Liver (tissue), 9 donors: ENCODE data around the gene SRGAP1. TPM values are rescaled to one million over a fixed set of nuclear protein-coding genes. Genes with fewer than 3 reads are reported as not detected.
"Not testable (repeated sequence)": the region's sequence is repeated elsewhere in the genome, so short reads cannot be mapped to it uniquely, and the experiment has no call there.

Source experiments
- DNase-seq: peaks from one replicate; pipeline ENCODE4 v3.0.0-alpha.2; 2017; ENCODE audit warnings: low spot score
- H3K27ac ChIP-seq, 2 donors: one replicate each; pipeline ENCODE4 v1.7.0; 2013; ENCODE audit warnings: inconsistent platforms in 2 of 2, low read length in 2 of 2, control low read depth in 1 of 2, low read depth in 1 of 2, mild to moderate bottlenecking in 1 of 2
- H3K27me3 ChIP-seq, 4 donors: one replicate each; pipeline versions ENCODE4 v1.6.1 to v1.7.0; 2013; ENCODE audit warnings: low read length in 3 of 4, inconsistent platforms in 1 of 4, mild to moderate bottlenecking in 1 of 4, moderate library complexity in 1 of 4; ENCODE audit not compliant: control insufficient read depth in 4 of 4, insufficient read depth in 4 of 4
- H3K36me3 ChIP-seq, 4 donors: one replicate each; pipeline versions ENCODE4 v1.6.1 to v1.7.0; 2013; ENCODE audit warnings: low read length in 3 of 4, mild to moderate bottlenecking in 3 of 4, low read depth in 1 of 4, moderate library complexity in 1 of 4; ENCODE audit not compliant: control insufficient read depth in 4 of 4, insufficient read depth in 3 of 4
- H3K4me1 ChIP-seq, 4 donors: one replicate each; pipeline versions ENCODE4 v1.6.1 to v1.7.0; 2013; ENCODE audit warnings: low read length in 3 of 4, mild to moderate bottlenecking in 3 of 4, moderate library complexity in 1 of 4; ENCODE audit not compliant: control insufficient read depth in 4 of 4, insufficient read depth in 4 of 4
- H3K4me3 ChIP-seq, 3 donors: one replicate each; pipeline versions ENCODE4 v1.6.1 to v1.7.0; 2013; ENCODE audit warnings: low read length in 3 of 3, control low read depth in 1 of 3, low read depth in 1 of 3, mild to moderate bottlenecking in 1 of 3
- H3K9ac ChIP-seq, 2 donors: one replicate each; pipeline ENCODE4 v1.7.0; 2013; ENCODE audit warnings: low read length in 2 of 2, mild to moderate bottlenecking in 2 of 2, moderate library complexity in 2 of 2, control low read depth in 1 of 2, low read depth in 1 of 2
- H3K9me3 ChIP-seq, 4 donors: one replicate each; pipeline versions ENCODE4 v1.6.1 to v1.7.0; 2013; ENCODE audit warnings: low read length in 3 of 4; ENCODE audit not compliant: control insufficient read depth in 4 of 4
- EGR1 ChIP-seq, 2 donors: IDR thresholded peaks; 2 replicates each; pipeline ENCODE4 v1.6.1; 2016 to 2018; ENCODE audit warnings: antibody characterized with exemption in 2 of 2, low read depth in 2 of 2
- FOXA1 ChIP-seq: IDR thresholded peaks from 2 replicates; pipeline ENCODE4 v1.6.1; 2016; ENCODE audit warnings: antibody characterized with exemption
- FOXA2 ChIP-seq: IDR thresholded peaks from 2 replicates; pipeline ENCODE4 v1.6.1; 2016; ENCODE audit warnings: antibody characterized with exemption
- HNF4A ChIP-seq, 2 donors: conservative IDR thresholded peaks; 2 replicates each; pipeline ENCODE4 v1.6.1; 2016; ENCODE audit warnings: antibody characterized with exemption in 2 of 2, mild to moderate bottlenecking in 2 of 2
- HNF4G ChIP-seq: IDR thresholded peaks from 2 replicates; pipeline ENCODE4 v1.6.1; 2016; ENCODE audit warnings: antibody characterized with exemption
- JUND ChIP-seq, 2 donors: IDR thresholded peaks; 2 replicates each; pipeline ENCODE4 v1.6.1; 2016; ENCODE audit warnings: antibody characterized with exemption in 2 of 2
- MAX ChIP-seq: IDR thresholded peaks from 2 replicates; pipeline ENCODE4 v1.6.1; 2016; ENCODE audit warnings: antibody characterized with exemption
- NR2F2 ChIP-seq: IDR thresholded peaks from 2 replicates; pipeline ENCODE4 v1.6.1; 2016; ENCODE audit warnings: antibody characterized with exemption
- RAD21 ChIP-seq, 2 donors: IDR thresholded peaks; 2 replicates each; pipeline ENCODE4 v1.6.1; 2016; ENCODE audit warnings: antibody characterized with exemption in 2 of 2, mild to moderate bottlenecking in 2 of 2
- RXRA ChIP-seq, 2 donors: IDR thresholded peaks; 2 replicates each; pipeline ENCODE4 v1.6.1; 2017 to 2018; ENCODE audit warnings: antibody characterized with exemption in 2 of 2, mild to moderate bottlenecking in 1 of 2
- YY1 ChIP-seq: IDR thresholded peaks from 2 replicates; pipeline ENCODE4 v1.6.1; 2016; ENCODE audit warnings: antibody characterized with exemption, mild to moderate bottlenecking
- WGBS: extraction: QIAGEN DNeasy Blood & Tissue Kit; methylation state at CpG from one replicate; pipeline ENCODE4 v1.1.7; 2013; 5-methylcytosine and 5-hydroxymethylcytosine counted together
- polyA plus RNA-seq, 2 donors: library from polyadenylated mRNA; stranded (reverse) in 1 of 2; unstranded in 1 of 2; fragments of 200-250 nt in 1 of 2; fragments of >200 nt in 1 of 2; fragmentation: Nextera tagmentation in 1 of 2; extraction: Ambion mirVana in 1 of 2; gene quantifications; one replicate each; pipeline versions ENCODE4 v1.2.1 to v1.2.3, GENCODE V29; 2013 to 2015
- total RNA-seq, 2 donors: library from RNA; depleted of rRNA; stranded (reverse); fragments of >200 nt; gene quantifications; one replicate each; pipeline ENCODE4 v1.2.3, GENCODE V29; 2014
- TF ChIP-seq, protein P1 (sequence below): IDR thresholded peaks from 2 replicates; pipeline ENCODE4 v1.6.1; 2016; ENCODE audit warnings: antibody characterized with exemption, mild to moderate bottlenecking
- TF ChIP-seq, protein P2 (sequence below): fragments of 150-350 bp; IDR thresholded peaks from 2 replicates; pipeline ENCODE4 v1.5.1; 2017; ENCODE audit warnings: improper control_type of control experiment, low read depth, low read length; ENCODE audit not compliant: missing input control
- TF ChIP-seq, protein P3 (sequence below): IDR thresholded peaks from 2 replicates; pipeline ENCODE4 v1.6.1; 2016; ENCODE audit warnings: antibody characterized with exemption
- donor health status: healthy.
- donor health status: healthy.
- donor health status: healthy.
- donor health status: healthy.
- donor health status: healthy.

SRGAP1 gene
- total and polyA plus RNA-seq, 4 donors = 0.28 to 1.3 (median 0.85) TPM

- 94% methylated on average over 6 of the region's 6 CpGs for whole genome bisulfite sequencing
- Histone ChIP-seq H3K27ac (no peak overlapping the region), H3K9ac (no peak overlapping the region), H3K4me3 (no peak overlapping the region), H3K36me3 (peaks cover 2 to 17% (median 12%) of the 10 kb centered on the region in 4 donors), H3K4me1 (no peaks in the 10 kb centered on the region), H3K9me3 (no peaks in the 10 kb centered on the region), H3K27me3 (no peaks in the 10 kb centered on the region)
- TF ChIP-seq HNF4G (no peak), RXRA (IDR thresholded peaks at IDR 0.05) (no peak), JUND (IDR thresholded peaks at IDR 0.05) (no peak), HNF4A (conservative IDR thresholded peaks at IDR 0.05) (no peak), NR2F2 (no peak)
- TF ChIP-seq, protein P1, sequence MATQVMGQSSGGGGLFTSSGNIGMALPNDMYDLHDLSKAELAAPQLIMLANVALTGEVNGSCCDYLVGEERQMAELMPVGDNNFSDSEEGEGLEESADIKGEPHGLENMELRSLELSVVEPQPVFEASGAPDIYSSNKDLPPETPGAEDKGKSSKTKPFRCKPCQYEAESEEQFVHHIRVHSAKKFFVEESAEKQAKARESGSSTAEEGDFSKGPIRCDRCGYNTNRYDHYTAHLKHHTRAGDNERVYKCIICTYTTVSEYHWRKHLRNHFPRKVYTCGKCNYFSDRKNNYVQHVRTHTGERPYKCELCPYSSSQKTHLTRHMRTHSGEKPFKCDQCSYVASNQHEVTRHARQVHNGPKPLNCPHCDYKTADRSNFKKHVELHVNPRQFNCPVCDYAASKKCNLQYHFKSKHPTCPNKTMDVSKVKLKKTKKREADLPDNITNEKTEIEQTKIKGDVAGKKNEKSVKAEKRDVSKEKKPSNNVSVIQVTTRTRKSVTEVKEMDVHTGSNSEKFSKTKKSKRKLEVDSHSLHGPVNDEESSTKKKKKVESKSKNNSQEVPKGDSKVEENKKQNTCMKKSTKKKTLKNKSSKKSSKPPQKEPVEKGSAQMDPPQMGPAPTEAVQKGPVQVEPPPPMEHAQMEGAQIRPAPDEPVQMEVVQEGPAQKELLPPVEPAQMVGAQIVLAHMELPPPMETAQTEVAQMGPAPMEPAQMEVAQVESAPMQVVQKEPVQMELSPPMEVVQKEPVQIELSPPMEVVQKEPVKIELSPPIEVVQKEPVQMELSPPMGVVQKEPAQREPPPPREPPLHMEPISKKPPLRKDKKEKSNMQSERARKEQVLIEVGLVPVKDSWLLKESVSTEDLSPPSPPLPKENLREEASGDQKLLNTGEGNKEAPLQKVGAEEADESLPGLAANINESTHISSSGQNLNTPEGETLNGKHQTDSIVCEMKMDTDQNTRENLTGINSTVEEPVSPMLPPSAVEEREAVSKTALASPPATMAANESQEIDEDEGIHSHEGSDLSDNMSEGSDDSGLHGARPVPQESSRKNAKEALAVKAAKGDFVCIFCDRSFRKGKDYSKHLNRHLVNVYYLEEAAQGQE = no peak
- TF ChIP-seq, protein P2, sequence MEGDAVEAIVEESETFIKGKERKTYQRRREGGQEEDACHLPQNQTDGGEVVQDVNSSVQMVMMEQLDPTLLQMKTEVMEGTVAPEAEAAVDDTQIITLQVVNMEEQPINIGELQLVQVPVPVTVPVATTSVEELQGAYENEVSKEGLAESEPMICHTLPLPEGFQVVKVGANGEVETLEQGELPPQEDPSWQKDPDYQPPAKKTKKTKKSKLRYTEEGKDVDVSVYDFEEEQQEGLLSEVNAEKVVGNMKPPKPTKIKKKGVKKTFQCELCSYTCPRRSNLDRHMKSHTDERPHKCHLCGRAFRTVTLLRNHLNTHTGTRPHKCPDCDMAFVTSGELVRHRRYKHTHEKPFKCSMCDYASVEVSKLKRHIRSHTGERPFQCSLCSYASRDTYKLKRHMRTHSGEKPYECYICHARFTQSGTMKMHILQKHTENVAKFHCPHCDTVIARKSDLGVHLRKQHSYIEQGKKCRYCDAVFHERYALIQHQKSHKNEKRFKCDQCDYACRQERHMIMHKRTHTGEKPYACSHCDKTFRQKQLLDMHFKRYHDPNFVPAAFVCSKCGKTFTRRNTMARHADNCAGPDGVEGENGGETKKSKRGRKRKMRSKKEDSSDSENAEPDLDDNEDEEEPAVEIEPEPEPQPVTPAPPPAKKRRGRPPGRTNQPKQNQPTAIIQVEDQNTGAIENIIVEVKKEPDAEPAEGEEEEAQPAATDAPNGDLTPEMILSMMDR = no peak
- TF ChIP-seq, protein P3, sequence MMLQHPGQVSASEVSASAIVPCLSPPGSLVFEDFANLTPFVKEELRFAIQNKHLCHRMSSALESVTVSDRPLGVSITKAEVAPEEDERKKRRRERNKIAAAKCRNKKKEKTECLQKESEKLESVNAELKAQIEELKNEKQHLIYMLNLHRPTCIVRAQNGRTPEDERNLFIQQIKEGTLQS = no peak
- no peak for DNase-seq
Measured at GRCh38 chr12:64193931-64194330, 349.4 kb downstream of the SRGAP1 start.

GRCh38 chr12:64194333-64195149, 350.0 kb downstream of the SRGAP1 start:
- peaks cover 2 to 17% (median 12%) of the 10 kb centered on the region in 4 donors for H3K36me3 ChIP-seq
- 95% methylated on average over 7 of the region's 7 CpGs for WGBS
- H3K27ac ChIP-seq = no peak overlapping the region
- no peak overlapping the region for H3K9ac ChIP-seq
- H3K4me3 ChIP-seq = no peak overlapping the region
- no peaks in the 10 kb centered on the region for H3K9me3 ChIP-seq
- H3K27me3 ChIP-seq = no peaks in the 10 kb centered on the region
- DNase-seq = no peak
- H3K4me1 ChIP-seq = no peaks in the 10 kb centered on the region
- TF ChIP-seq FOXA2 = no peak
- no peak for TF ChIP-seq MAX
- TF ChIP-seq RAD21 (IDR thresholded peaks at IDR 0.05) = no peak
- no peak for TF ChIP-seq NR2F2
- TF ChIP-seq, protein P3 = no peak
- no peak for TF ChIP-seq RXRA (IDR thresholded peaks at IDR 0.05)
- no peak for TF ChIP-seq HNF4G
- TF ChIP-seq, protein P2 = no peak
- no peak for TF ChIP-seq EGR1 (IDR thresholded peaks at IDR 0.05; ENCODE audit: low read depth in 2 of 2)
- TF ChIP-seq JUND (IDR thresholded peaks at IDR 0.05) = no peak
- TF ChIP-seq YY1 = no peak
- TF ChIP-seq FOXA1 = no peak

GRCh38 chr12:64195841-64196240, 351.3 kb downstream of the SRGAP1 start:
- 92% methylated on average over 10 of the region's 15 CpGs for WGBS
- peaks cover 2 to 17% (median 12%) of the 10 kb centered on the region in 4 donors for H3K36me3 ChIP-seq
- not testable (repeated sequence) for DNase-seq, H3K9me3 ChIP-seq, H3K4me3 ChIP-seq, H3K27ac ChIP-seq, H3K9ac ChIP-seq, H3K27me3 ChIP-seq, H3K4me1 ChIP-seq
